GM13976 (cell line): ENCODE data around the gene SDR39U1.

Experiments used
- DNase-seq: peaks from one replicate; pipeline ENCODE4 v3.0.0; 2012; ENCODE audit warnings: low spot score
- CTCF ChIP-seq: IDR thresholded peaks from 2 replicates; pipeline ENCODE4 v1.5.1; 2012; ENCODE audit warnings: borderline replicate concordance, mild to moderate bottlenecking; ENCODE audit not compliant: insufficient read depth; ENCODE audit errors: extremely low read depth, missing control alignments, control extremely low read depth
- in situ Hi-C: fragments of 300-500 bp; cut with MboI; formaldehyde crosslinking; loops from one replicate; pipeline ENCODE4 v1.12.0; 2022; ENCODE audit warnings: low sequenced_read_pairs, mixed read lengths, inconsistent platforms; ENCODE audit not compliant: unreplicated experiment

Gene SDR39U1

GRCh38 chr14:24399999-24400718, 42.4 kb downstream of the SDR39U1 start:
- TF ChIP-seq CTCF: no peak
- no peak for DNase-seq
- in situ Hi-C loops: no loop called here

- TF ChIP-seq CTCF: no peak
- DNase-seq: no peak
- in situ Hi-C loops: no loop called here
Observed at GRCh38 chr14:24399447-24399822, 43.1 kb downstream of the SDR39U1 start.

- TF ChIP-seq CTCF: no peak
- in situ Hi-C loops: no loop called here
- no peak for DNase-seq
Observed at GRCh38 chr14:24398653-24399446, 43.7 kb downstream of the SDR39U1 start, which contains the start of gene NYNRIN. TSS of gene NYNRIN (plus strand) at chr14:24399003. CDS start at chr14:24399247, 244 bp downstream.

- no peak for TF ChIP-seq CTCF
- in situ Hi-C loops: no loop called here
Observed at GRCh38 chr14:24398293-24398652, 44.3 kb downstream of the SDR39U1 start.

GRCh38 chr14:24397639-24398292, 44.8 kb downstream of the SDR39U1 start:
- in situ Hi-C loops: no loop called here
- DNase-seq: no peak
- no peak for TF ChIP-seq CTCF

More at GRCh38 chr14:24398293-24398652, 44.3 kb downstream of the SDR39U1 start:
- no peak for DNase-seq

GRCh38 chr14:24395609-24396582, 46.7 kb downstream of the SDR39U1 start:
- no peak for DNase-seq
- in situ Hi-C loops: no loop called here
- TF ChIP-seq CTCF: no peak
